Endothelial cell (in vitro differentiated cells): ENCODE results near the gene EXT2. TPM values are rescaled to one million over a fixed set of nuclear protein-coding genes. Genes with fewer than 3 reads are reported as not detected.

Experiments
- DNase-seq: peaks from one replicate; pipeline ENCODE4 v3.0.0; 2021; ENCODE audit warnings: low spot score
- H3K27ac Mint-ChIP-seq: one replicate; pipeline ENCODE4 v1.8.0; 2021; ENCODE audit warnings: mixed read lengths, inconsistent platforms; ENCODE audit not compliant: unreplicated experiment
- H3K27me3 Mint-ChIP-seq: one replicate; pipeline ENCODE4 v1.8.0; 2021; ENCODE audit warnings: mild to moderate bottlenecking, moderate library complexity, mixed read lengths, inconsistent platforms; ENCODE audit not compliant: unreplicated experiment
- H3K36me3 Mint-ChIP-seq: one replicate; pipeline ENCODE4 v1.8.0; 2021; ENCODE audit warnings: mild to moderate bottlenecking, low read depth, mixed read lengths, inconsistent platforms; ENCODE audit not compliant: unreplicated experiment
- H3K4me1 Mint-ChIP-seq: one replicate; pipeline ENCODE4 v1.8.0; 2021; ENCODE audit warnings: mild to moderate bottlenecking, mixed read lengths, inconsistent platforms; ENCODE audit not compliant: unreplicated experiment
- H3K4me3 Mint-ChIP-seq: one replicate; pipeline ENCODE4 v1.8.0; 2021; ENCODE audit warnings: mild to moderate bottlenecking, mixed read lengths, inconsistent platforms; ENCODE audit not compliant: unreplicated experiment
- H3K9me3 Mint-ChIP-seq: one replicate; pipeline ENCODE4 v1.8.0; 2021; ENCODE audit warnings: mixed read lengths, inconsistent platforms; ENCODE audit not compliant: unreplicated experiment
- total RNA-seq: library from RNA; stranded (reverse); fragmentation: NEBNext Ultra II Directional; extraction: Animal tissue kit (Norgen Biotek cat#: 25700); gene quantifications from one replicate; pipeline ENCODE4 v1.2.1, GENCODE V29; 2021; ENCODE audit not compliant: unreplicated experiment
- TF ChIP-seq, protein P1 (sequence below): fragments of 200-600 bp; sonication (generic); IDR thresholded peaks from one replicate; pipeline ENCODE4 v1.5.0; 2021; ENCODE audit warnings: antibody characterized with exemption; ENCODE audit not compliant: unreplicated experiment

Gene EXT2
- total RNA-seq, 1 donor from 2014 or later = 96.8 TPM

DNA sequence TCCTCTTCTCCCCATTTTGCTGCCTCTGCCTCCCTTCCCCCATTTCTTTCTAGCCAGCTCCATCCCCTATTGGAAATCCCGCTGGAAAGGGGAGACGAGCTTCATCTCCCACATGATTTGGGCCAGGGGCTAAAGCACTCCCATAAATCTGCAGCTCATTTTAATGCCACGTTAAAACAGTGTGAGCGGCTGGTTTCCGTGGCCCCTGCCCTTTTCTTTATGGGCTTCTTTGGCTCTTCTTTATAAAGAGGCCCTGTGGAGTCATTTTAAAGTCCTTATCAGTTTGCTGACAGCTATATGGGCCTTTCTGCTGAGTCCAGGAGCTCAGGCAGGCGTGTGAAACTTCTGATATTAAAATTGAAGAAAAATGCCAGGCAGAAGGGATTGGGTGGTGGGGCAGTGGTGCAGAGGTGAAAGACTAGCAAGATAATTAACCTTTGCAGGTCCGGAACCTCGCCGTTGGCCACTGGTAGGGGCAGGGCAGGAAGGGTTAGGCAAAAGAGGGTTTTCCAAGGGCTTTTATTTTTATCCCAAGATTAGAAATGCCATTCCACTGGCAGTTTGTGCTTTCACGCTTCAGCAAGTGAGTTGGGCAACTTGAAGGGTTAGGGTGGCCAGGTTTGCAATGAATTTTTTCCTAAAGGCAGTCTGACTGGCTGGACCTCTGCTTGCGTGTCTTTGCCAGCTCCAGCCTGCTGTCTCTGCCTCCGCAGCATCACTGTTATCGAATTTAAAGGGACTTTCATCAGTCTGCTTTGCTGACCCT, 44.3 kb downstream of the EXT2 start:
- H3K27me3 Mint-ChIP-seq = no peaks in the 10 kb centered on the region
- H3K36me3 Mint-ChIP-seq = peaks cover 3% of the 10 kb centered on the region
- no peaks in the 10 kb centered on the region for H3K9me3 Mint-ChIP-seq
- TF ChIP-seq, protein P1, sequence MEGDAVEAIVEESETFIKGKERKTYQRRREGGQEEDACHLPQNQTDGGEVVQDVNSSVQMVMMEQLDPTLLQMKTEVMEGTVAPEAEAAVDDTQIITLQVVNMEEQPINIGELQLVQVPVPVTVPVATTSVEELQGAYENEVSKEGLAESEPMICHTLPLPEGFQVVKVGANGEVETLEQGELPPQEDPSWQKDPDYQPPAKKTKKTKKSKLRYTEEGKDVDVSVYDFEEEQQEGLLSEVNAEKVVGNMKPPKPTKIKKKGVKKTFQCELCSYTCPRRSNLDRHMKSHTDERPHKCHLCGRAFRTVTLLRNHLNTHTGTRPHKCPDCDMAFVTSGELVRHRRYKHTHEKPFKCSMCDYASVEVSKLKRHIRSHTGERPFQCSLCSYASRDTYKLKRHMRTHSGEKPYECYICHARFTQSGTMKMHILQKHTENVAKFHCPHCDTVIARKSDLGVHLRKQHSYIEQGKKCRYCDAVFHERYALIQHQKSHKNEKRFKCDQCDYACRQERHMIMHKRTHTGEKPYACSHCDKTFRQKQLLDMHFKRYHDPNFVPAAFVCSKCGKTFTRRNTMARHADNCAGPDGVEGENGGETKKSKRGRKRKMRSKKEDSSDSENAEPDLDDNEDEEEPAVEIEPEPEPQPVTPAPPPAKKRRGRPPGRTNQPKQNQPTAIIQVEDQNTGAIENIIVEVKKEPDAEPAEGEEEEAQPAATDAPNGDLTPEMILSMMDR = no peak
- no peak overlapping the region for H3K4me3 Mint-ChIP-seq
- H3K27ac Mint-ChIP-seq = no peak overlapping the region
- no peaks in the 10 kb centered on the region for H3K4me1 Mint-ChIP-seq
- DNase-seq = no peak

DNA sequence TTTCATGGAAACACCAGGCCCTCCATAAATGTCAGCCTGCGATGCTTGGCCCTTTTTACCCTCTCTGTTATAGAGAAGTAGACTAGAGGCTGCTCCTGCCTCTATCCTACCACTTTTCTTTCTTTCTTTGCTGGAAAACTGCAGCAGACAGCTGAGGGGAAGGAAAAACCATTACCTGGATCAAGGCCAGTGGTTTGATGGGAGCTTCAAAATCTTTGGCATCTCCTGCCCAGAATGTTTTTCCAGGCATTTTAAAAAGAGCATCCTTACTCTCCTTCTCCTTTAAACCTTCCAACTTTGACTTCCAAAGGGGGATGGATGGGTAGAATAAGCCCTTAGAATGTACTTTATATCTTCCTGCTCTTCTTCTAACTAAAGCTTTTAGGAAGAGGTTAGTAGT, 44.9 kb downstream of the EXT2 start:
- Mint-ChIP-seq H3K9me3 (no peaks in the 10 kb centered on the region), H3K36me3 (peaks cover 3% of the 10 kb centered on the region), H3K27ac (no peak overlapping the region), H3K4me1 (no peaks in the 10 kb centered on the region), H3K27me3 (no peaks in the 10 kb centered on the region), H3K4me3 (no peak overlapping the region)
- TF ChIP-seq, protein P1 = no peak
- DNase-seq = no peak

DNA sequence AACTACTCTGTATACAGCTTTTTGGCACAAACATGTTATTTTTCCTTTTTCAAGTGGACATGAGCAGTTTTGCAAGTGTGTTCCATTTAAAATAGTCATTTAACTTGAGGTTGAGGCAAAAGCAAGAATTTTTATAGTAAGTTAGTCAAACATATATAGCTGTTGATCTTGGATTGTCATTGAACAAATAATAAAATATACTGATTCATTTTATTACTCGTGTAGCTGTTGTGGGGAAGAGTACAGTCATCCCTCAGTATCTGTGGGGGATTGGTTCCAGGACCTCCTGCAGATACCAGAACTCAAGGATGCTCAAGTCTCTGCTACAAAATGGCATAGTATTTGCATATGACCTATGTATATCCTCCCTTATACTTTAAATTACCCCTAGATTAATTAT, 45.3 kb downstream of the EXT2 start:
- Mint-ChIP-seq H3K27me3 (no peaks in the 10 kb centered on the region), H3K9me3 (no peaks in the 10 kb centered on the region), H3K36me3 (peaks cover 8% of the 10 kb centered on the region), H3K4me3 (no peak overlapping the region), H3K27ac (no peak overlapping the region), H3K4me1 (no peaks in the 10 kb centered on the region)
- no peak for DNase-seq
- TF ChIP-seq, protein P1 = no peak

DNA sequence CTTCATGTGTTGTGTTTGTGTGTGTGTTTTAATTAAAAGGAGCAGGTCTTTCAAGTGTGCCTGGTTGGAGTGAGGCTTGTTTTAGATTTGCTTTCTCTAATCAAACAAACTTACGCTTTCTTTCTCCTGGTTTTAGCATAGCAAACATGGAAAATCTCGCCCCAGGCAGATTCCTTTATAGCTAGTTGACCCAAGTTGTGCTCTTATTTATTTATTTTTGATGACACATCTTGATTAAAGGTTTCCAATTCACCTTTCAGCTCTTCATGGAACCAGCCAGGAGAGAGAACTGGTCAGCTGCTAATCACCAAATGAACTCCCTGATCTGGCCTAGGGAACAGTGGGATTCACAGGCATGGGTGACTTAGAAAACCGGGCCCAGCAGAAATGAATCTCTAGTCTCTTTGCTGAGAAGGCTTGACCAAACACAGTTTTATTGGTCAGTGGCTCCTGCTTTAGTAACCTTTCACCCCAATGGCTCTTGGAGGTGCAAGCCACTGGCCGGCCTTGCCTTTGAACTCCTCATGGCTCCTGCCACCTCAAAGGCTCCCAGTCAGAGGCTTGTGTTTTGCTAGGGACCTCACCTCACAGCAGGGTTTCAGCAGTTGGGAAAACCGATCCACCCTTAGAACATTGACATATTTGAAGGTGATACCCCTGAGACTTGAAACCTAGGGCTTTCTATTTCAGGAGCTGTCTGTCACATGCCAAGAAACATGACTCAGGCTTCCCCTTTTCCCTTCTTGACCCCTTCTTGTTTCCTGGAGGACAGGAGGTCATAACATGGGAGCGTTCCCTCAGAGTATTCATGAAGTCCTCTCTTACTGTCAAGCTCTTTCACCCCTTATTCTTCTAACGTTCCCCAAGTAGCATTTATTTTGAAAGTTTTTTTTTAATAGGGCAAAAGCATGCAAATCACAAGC, 48.8 kb downstream of the EXT2 start:
- TF ChIP-seq, protein P1 = no peak
- Mint-ChIP-seq H3K4me3 (no peak overlapping the region), H3K27me3 (no peaks in the 10 kb centered on the region), H3K4me1 (no peaks in the 10 kb centered on the region), H3K27ac (no peak overlapping the region), H3K9me3 (no peaks in the 10 kb centered on the region), H3K36me3 (peaks cover 8% of the 10 kb centered on the region)
- DNase-seq = no peak
